Neural progenitor cell (in vitro differentiated cells): ENCODE results near the gene SPDL1.

Source experiments
- EZH2 ChIP-seq: fragments of 200-600 bp; sonication (generic); IDR thresholded peaks from 2 replicates; pipeline ENCODE4 v1.6.1; 2017; ENCODE audit warnings: antibody characterized with exemption, mild to moderate bottlenecking, moderate library complexity
- TF ChIP-seq, protein P1 (sequence below): fragments of 200-600 bp; sonication (generic); IDR thresholded peaks from 2 replicates; pipeline ENCODE4 v1.5.1; 2017; ENCODE audit warnings: antibody characterized with exemption, mild to moderate bottlenecking

GRCh38 chr5:169607882-169608281 is 24.3 kb downstream of the SPDL1 start:
- TF ChIP-seq EZH2: no peak
- TF ChIP-seq, protein P1, sequence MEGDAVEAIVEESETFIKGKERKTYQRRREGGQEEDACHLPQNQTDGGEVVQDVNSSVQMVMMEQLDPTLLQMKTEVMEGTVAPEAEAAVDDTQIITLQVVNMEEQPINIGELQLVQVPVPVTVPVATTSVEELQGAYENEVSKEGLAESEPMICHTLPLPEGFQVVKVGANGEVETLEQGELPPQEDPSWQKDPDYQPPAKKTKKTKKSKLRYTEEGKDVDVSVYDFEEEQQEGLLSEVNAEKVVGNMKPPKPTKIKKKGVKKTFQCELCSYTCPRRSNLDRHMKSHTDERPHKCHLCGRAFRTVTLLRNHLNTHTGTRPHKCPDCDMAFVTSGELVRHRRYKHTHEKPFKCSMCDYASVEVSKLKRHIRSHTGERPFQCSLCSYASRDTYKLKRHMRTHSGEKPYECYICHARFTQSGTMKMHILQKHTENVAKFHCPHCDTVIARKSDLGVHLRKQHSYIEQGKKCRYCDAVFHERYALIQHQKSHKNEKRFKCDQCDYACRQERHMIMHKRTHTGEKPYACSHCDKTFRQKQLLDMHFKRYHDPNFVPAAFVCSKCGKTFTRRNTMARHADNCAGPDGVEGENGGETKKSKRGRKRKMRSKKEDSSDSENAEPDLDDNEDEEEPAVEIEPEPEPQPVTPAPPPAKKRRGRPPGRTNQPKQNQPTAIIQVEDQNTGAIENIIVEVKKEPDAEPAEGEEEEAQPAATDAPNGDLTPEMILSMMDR: no peak
